ENCODE measurements around the gene CADM1. TPM values are rescaled to one million over a fixed set of nuclear protein-coding genes. Genes with fewer than 3 reads are reported as not detected.

Gene CADM1
- total and polyA plus RNA-seq, 2 experiments from 2014 or later: 16.5 to 18.0 TPM

DNA sequence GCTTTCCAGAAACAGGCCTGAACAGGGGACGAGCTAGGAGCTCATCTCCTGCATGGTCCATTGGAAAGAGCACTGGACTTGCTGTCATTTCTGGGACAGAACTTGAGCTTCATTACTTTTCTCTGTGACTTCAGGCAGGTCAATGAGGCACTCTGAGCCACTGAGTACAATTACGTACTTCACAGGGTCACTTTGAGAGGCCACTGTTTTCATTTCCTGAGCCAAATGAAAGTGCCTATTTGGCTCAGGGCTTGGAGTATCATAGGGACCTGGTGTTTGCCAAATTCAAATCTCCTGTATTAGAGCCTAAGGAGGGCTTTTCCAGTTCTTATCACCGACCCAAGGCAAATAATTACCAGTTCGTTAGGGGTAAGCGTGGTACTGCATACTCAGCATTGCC is 319.3 kb downstream of the CADM1 start (continued):
- TF ChIP-seq, protein P1, sequence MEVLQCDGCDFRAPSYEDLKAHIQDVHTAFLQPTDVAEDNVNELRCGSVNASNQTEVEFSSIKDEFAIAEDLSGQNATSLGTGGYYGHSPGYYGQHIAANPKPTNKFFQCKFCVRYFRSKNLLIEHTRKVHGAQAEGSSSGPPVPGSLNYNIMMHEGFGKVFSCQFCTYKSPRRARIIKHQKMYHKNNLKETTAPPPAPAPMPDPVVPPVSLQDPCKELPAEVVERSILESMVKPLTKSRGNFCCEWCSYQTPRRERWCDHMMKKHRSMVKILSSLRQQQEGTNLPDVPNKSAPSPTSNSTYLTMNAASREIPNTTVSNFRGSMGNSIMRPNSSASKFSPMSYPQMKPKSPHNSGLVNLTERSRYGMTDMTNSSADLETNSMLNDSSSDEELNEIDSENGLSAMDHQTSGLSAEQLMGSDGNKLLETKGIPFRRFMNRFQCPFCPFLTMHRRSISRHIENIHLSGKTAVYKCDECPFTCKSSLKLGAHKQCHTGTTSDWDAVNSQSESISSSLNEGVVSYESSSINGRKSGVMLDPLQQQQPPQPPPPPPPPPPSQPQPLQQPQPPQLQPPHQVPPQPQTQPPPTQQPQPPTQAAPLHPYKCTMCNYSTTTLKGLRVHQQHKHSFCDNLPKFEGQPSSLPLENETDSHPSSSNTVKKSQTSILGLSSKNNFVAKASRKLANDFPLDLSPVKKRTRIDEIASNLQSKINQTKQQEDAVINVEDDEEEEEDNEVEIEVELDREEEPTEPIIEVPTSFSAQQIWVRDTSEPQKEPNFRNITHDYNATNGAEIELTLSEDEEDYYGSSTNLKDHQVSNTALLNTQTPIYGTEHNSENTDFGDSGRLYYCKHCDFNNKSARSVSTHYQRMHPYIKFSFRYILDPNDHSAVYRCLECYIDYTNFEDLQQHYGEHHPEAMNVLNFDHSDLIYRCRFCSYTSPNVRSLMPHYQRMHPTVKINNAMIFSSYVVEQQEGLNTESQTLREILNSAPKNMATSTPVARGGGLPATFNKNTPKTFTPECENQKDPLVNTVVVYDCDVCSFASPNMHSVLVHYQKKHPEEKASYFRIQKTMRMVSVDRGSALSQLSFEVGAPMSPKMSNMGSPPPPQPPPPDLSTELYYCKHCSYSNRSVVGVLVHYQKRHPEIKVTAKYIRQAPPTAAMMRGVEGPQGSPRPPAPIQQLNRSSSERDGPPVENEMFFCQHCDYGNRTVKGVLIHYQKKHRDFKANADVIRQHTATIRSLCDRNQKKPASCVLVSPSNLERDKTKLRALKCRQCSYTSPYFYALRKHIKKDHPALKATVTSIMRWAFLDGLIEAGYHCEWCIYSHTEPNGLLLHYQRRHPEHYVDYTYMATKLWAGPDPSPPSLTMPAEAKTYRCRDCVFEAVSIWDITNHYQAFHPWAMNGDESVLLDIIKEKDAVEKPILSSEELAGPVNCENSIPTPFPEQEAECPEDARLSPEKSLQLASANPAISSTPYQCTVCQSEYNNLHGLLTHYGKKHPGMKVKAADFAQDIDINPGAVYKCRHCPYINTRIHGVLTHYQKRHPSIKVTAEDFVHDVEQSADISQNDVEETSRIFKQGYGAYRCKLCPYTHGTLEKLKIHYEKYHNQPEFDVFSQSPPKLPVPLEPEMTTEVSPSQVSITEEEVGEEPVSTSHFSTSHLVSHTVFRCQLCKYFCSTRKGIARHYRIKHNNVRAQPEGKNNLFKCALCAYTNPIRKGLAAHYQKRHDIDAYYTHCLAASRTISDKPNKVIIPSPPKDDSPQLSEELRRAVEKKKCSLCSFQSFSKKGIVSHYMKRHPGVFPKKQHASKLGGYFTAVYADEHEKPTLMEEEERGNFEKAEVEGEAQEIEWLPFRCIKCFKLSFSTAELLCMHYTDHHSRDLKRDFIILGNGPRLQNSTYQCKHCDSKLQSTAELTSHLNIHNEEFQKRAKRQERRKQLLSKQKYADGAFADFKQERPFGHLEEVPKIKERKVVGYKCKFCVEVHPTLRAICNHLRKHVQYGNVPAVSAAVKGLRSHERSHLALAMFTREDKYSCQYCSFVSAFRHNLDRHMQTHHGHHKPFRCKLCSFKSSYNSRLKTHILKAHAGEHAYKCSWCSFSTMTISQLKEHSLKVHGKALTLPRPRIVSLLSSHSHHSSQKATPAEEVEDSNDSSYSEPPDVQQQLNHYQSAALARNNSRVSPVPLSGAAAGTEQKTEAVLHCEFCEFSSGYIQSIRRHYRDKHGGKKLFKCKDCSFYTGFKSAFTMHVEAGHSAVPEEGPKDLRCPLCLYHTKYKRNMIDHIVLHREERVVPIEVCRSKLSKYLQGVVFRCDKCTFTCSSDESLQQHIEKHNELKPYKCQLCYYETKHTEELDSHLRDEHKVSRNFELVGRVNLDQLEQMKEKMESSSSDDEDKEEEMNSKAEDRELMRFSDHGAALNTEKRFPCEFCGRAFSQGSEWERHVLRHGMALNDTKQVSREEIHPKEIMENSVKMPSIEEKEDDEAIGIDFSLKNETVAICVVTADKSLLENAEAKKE (CRISPR knock-in tag; IDR thresholded peaks at IDR 0.05): no peak
- TF ChIP-seq, protein P2, sequence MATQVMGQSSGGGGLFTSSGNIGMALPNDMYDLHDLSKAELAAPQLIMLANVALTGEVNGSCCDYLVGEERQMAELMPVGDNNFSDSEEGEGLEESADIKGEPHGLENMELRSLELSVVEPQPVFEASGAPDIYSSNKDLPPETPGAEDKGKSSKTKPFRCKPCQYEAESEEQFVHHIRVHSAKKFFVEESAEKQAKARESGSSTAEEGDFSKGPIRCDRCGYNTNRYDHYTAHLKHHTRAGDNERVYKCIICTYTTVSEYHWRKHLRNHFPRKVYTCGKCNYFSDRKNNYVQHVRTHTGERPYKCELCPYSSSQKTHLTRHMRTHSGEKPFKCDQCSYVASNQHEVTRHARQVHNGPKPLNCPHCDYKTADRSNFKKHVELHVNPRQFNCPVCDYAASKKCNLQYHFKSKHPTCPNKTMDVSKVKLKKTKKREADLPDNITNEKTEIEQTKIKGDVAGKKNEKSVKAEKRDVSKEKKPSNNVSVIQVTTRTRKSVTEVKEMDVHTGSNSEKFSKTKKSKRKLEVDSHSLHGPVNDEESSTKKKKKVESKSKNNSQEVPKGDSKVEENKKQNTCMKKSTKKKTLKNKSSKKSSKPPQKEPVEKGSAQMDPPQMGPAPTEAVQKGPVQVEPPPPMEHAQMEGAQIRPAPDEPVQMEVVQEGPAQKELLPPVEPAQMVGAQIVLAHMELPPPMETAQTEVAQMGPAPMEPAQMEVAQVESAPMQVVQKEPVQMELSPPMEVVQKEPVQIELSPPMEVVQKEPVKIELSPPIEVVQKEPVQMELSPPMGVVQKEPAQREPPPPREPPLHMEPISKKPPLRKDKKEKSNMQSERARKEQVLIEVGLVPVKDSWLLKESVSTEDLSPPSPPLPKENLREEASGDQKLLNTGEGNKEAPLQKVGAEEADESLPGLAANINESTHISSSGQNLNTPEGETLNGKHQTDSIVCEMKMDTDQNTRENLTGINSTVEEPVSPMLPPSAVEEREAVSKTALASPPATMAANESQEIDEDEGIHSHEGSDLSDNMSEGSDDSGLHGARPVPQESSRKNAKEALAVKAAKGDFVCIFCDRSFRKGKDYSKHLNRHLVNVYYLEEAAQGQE (IDR thresholded peaks at IDR 0.05; ENCODE audit: unreplicated experiment): no peak
- TF ChIP-seq POLR2AphosphoS5 (IDR thresholded peaks at IDR 0.05; ENCODE audit: low read depth): no peak
- no peak for TF ChIP-seq JUNB (IDR thresholded peaks at IDR 0.05; ENCODE audit: unreplicated experiment)
- no peak for TF ChIP-seq ZNF331 (CRISPR knock-in tag; IDR thresholded peaks at IDR 0.05; ENCODE audit: low read depth)
- TF ChIP-seq CREB1 (CRISPR knock-in tag; IDR thresholded peaks at IDR 0.05; ENCODE audit: low read depth): no peak

DNA sequence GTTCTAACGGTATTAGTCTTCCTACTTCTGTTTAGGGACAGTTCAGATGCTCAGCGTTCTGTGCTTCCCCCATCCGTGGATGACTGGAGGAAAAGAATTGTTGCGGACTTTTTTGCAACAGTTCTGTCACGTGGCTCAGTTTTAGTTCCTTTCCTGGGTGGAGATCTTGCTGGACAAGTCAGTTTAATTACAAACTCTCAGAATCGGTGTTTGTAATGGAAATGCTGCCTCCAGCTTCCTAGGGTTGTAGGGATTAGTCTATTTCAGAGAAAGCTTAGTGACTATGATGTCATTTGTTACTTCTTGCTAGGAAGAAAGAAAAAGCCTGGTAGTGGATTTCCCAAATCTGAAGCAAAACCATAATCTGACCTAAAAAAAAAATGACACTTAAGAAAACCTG is 320.4 kb downstream of the CADM1 start:
- no peaks in the 10 kb centered on the region for H4K20me1 ChIP-seq (replicated peaks; ENCODE audit: insufficient read depth)
- no peaks in the 10 kb centered on the region for H3K9me2 ChIP-seq (ENCODE audit: insufficient read depth)
- Mint-ChIP-seq H3K27me3 (ENCODE audit: insufficient read depth, low read depth, poor library complexity) (peaks cover 2% of the 10 kb centered on the region), H3K27ac (no peak overlapping the region), H3K9me3 (no peaks in the 10 kb centered on the region), H3K4me3 (no peak overlapping the region), H3K4me1 (peaks cover 9% of the 10 kb centered on the region), H3K36me3 (ENCODE audit: low read depth) (no peaks in the 10 kb centered on the region)
- H3K27me3 ChIP-seq (ENCODE audit: insufficient read depth): no peaks in the 10 kb centered on the region
- no peaks in the 10 kb centered on the region for H3K4me1 ChIP-seq (ENCODE audit: insufficient read depth)
- ATAC-seq (no peak), DNase-seq (ENCODE audit: low spot score) (no peak)
- H3K79me2 ChIP-seq (replicated peaks; ENCODE audit: insufficient read depth): no peaks in the 10 kb centered on the region
- no peak overlapping the region for H3K4me3 ChIP-seq
- H3K27ac ChIP-seq (ENCODE audit: low read depth): no peak overlapping the region
- H3K36me3 ChIP-seq (ENCODE audit: insufficient read depth): no peaks in the 10 kb centered on the region
- H2AFZ ChIP-seq: no peak overlapping the region
- no peak overlapping the region for H3K4me2 ChIP-seq
- H3F3A ChIP-seq (replicated peaks; ENCODE audit: low read depth): no peaks in the 10 kb centered on the region
- TF ChIP-seq, protein P2 (IDR thresholded peaks at IDR 0.05; ENCODE audit: unreplicated experiment): no peak
- no peak for TF ChIP-seq ZNF114 (CRISPR knock-in tag; IDR thresholded peaks at IDR 0.05)
- TF ChIP-seq, protein P3, sequence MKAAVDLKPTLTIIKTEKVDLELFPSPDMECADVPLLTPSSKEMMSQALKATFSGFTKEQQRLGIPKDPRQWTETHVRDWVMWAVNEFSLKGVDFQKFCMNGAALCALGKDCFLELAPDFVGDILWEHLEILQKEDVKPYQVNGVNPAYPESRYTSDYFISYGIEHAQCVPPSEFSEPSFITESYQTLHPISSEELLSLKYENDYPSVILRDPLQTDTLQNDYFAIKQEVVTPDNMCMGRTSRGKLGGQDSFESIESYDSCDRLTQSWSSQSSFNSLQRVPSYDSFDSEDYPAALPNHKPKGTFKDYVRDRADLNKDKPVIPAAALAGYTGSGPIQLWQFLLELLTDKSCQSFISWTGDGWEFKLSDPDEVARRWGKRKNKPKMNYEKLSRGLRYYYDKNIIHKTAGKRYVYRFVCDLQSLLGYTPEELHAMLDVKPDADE (IDR thresholded peaks at IDR 0.05): no peak
- TF ChIP-seq EZH2phosphoT487 (IDR thresholded peaks at IDR 0.05; ENCODE audit: unreplicated experiment): no peak
